Astrocyte of the cerebellum (primary cell): Measurements from ENCODE around the gene MB.
"Not testable (repeated sequence)": the region's sequence is repeated elsewhere in the genome, so short reads cannot be mapped to it uniquely, and the experiment has no call there.

ENCODE experiments used
- DNase-seq: peaks from one replicate; pipeline ENCODE4 v3.0.0-alpha.2; 2011; ENCODE audit warnings: low read depth
- H3K4me3 ChIP-seq: 2 replicates; pipeline ENCODE4 v1.5.1; 2011; ENCODE audit warnings: mild to moderate bottlenecking, low read depth, low read length, moderate library complexity
- CTCF ChIP-seq: IDR thresholded peaks from 2 replicates; pipeline ENCODE4 v1.5.1; 2012; ENCODE audit warnings: low read length, low read depth, moderate library complexity, mild to moderate bottlenecking; ENCODE audit errors: missing control alignments
- in situ Hi-C: cut with HindIII; loops from 2 replicates; pipeline ENCODE4 v1.10.0; 2017; ENCODE audit warnings: low sequenced_read_pairs

The MB gene

GRCh38 chr22:35625763-35626432 lies 8.8 kb upstream of the MB start:
- no peak for DNase-seq
- TF ChIP-seq CTCF, result no peak
- in situ Hi-C loops, result no loop called here
- H3K4me3 ChIP-seq, result no peak overlapping the region

GRCh38 chr22:35624547-35624946 lies 7.4 kb upstream of the MB start:
- TF ChIP-seq CTCF, result no peak
- no peak overlapping the region for H3K4me3 ChIP-seq
- no peak for DNase-seq
- in situ Hi-C loops, result no loop called here

- in situ Hi-C loops, result not testable (repeated sequence)
Observed at GRCh38 chr22:35623885-35624284, 6.8 kb upstream of the MB start.

GRCh38 chr22:35622191-35622913 lies 5.2 kb upstream of the MB start:
- H3K4me3 ChIP-seq, result no peak overlapping the region
- no peak for TF ChIP-seq CTCF
- no peak for DNase-seq
- in situ Hi-C loops, result no loop called here

More at GRCh38 chr22:35623885-35624284, 6.8 kb upstream of the MB start:
- not testable (repeated sequence) for H3K4me3 ChIP-seq, DNase-seq

- H3K4me3 ChIP-seq, result no peak overlapping the region
- in situ Hi-C loops, result no loop called here
- no peak for DNase-seq
- TF ChIP-seq CTCF, result no peak
Observed at GRCh38 chr22:35621451-35621850, 4.3 kb upstream of the MB start.

- no peak for TF ChIP-seq CTCF
- H3K4me3 ChIP-seq, result no peak overlapping the region
- DNase-seq, result no peak
- in situ Hi-C loops, result no loop called here
Observed at GRCh38 chr22:35620624-35621251, 3.6 kb upstream of the MB start.

GRCh38 chr22:35619336-35620094 lies 2.4 kb upstream of the MB start:
- no peak for DNase-seq
- in situ Hi-C loops, result no loop called here

More at GRCh38 chr22:35619336-35620094, 2.4 kb upstream of the MB start:
- no peak for TF ChIP-seq CTCF
- H3K4me3 ChIP-seq, result no peak overlapping the region
